VCaP (cell line): ENCODE measurements around the gene EZR.

Experiments
- H3K27ac ChIP-seq: fragments of 450-650 bp; 2 replicates; pipeline ENCODE4 v1.5.1; 2017
- CTCF ChIP-seq: fragments of 450-650 bp; conservative IDR thresholded peaks from 2 replicates; pipeline ENCODE4 v1.5.1; 2017; ENCODE audit warnings: mild to moderate bottlenecking, moderate library complexity

Gene EZR

GRCh38 chr6:158718461-158719046 is 100.6 kb downstream of the EZR start:
- no peak overlapping the region for H3K27ac ChIP-seq
- TF ChIP-seq CTCF = peak; percentile 37

GRCh38 chr6:158717341-158718330 is 101.5 kb downstream of the EZR start:
- no peak overlapping the region for H3K27ac ChIP-seq
- no peak for TF ChIP-seq CTCF
